RKO (cell line): ENCODE data around the gene RPGRIP1L.

Experiments used
- DNase-seq: peaks from one replicate; pipeline ENCODE4 v3.0.0-alpha.2; 2016; ENCODE audit warnings: low spot score

Gene RPGRIP1L

DNA sequence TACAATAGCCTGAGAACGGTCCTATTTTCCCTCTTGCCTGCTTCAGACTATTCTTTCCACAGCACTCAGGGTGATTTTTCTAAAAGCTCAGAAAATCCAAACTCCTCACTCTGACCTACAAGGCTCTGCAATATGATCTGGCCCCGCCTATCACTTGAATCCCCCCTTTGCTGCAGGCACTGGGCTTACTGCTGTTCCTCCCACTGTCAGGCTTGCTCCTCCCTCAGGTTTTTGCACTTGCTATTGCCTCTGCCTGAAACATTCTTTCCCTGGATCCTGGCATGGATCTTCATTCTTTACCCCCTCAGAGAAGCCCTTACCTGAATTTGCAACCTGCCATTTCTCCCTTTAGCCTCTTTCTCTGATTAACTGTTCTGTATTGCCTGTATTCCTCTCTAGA, 52.3 kb downstream of the RPGRIP1L start:
- DNase-seq = no peak

GRCh38 chr16:53646506-53646905, 57.2 kb downstream of the RPGRIP1L start:
- DNase-seq = no peak

GRCh38 chr16:53643474-53643873, 60.2 kb downstream of the RPGRIP1L start:
- DNase-seq = no peak

DNA sequence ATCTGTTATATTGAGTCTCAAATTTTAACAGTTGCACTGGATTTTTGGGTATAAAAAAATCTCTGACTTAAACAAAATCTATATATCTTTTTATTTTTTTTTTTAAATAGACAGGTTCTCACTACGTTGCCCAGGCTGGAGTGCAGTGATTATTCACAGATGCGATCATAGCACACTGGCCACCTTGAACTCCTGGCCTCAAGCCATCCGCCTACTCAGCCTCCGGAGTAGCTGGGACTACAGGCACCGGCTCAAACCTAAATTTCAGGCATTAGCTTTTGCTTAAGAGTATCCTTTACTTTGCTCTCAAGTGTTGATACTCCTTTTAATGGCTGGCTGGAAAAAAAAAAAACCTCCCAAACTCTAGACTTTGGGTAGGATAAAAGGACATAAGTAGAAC, 61.6 kb downstream of the RPGRIP1L start:
- no peak for DNase-seq

- no peak for DNase-seq
These were observed 66.7 kb downstream of the RPGRIP1L start for GRCh38 chr16:53636978-53637377.

- DNase-seq = no peak
These were observed 71.1 kb downstream of the RPGRIP1L start for GRCh38 chr16:53632526-53632925.

DNA sequence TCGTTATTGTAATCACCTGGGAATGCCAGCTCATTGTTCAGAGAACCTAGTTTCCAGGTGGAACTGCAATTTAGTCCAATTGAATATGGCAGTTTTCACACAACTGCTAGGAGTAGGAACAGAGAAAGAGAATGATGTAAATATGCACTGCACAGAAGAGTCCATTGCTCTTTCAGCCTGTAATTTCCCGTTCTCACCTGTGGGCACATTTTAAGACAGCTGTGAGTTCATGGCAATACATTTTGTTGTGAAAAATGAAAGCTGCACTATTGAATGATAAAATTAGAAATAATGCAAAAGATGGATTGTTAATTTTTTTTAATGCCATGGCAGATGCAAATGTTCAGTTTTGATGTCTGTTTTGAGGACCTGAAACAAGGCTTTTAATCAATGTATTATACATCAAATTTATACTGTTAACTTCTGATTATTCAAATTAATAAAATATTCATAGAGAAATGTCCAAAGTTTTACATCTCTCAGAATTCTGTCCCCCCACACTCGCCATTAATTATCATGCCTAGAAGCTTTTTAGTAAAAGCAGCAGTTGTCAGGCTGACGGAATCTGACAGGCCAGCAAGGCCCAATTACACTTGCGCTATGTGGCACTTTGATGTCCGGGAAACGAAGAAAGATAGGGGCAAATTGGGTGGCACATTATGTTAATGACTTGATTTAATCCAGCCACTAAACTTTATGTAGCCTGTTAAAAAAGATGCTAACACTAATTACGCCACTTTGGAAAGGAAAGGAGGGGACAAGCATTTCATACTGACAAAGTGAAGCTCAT, 72.2 kb downstream of the RPGRIP1L start:
- no peak for DNase-seq

- no peak for DNase-seq
These were observed 73.9 kb downstream of the RPGRIP1L start for GRCh38 chr16:53629607-53630312.

DNA sequence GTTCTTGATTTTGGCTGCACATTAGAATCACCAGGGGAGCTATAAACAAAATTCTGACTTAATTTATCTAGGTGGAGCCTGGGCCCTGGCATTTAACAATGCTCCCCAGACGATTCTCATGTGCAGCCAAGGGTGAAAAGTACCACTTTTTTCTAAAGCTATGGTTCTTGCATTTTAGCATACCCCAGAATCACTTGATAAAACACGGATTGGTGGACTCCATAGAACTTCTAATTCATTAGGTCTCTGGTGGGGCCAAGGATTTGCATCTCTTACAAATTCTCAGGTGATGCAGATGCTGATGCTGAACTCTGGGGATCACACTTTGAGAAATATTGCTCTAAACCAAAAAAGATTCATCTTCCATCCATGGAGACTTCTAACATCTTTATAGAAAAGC, 74.5 kb downstream of the RPGRIP1L start:
- DNase-seq = no peak

- no peak for DNase-seq
These were observed 76.8 kb downstream of the RPGRIP1L start for GRCh38 chr16:53626811-53627210.

DNA sequence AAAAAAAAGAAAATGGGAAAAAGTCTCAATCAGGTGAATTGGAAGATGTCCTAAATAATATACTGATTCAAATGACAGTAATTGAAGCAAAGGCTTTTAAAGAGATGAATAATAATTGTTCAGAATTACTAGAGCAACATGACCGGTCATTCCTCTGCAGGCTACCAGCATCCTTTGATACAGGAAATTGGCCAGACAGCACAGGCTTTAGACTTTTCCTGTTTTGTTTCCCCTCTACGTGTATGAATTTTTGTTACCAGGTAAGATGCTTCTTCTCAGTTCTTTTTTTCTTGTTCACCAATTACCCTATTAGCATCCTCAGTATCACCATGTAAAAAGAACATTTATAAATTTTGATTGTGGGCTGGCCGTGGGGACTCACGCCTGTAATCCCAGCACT, 77.5 kb downstream of the RPGRIP1L start:
- no peak for DNase-seq

GRCh38 chr16:53625221-53625620, 78.4 kb downstream of the RPGRIP1L start:
- DNase-seq = no peak

DNA sequence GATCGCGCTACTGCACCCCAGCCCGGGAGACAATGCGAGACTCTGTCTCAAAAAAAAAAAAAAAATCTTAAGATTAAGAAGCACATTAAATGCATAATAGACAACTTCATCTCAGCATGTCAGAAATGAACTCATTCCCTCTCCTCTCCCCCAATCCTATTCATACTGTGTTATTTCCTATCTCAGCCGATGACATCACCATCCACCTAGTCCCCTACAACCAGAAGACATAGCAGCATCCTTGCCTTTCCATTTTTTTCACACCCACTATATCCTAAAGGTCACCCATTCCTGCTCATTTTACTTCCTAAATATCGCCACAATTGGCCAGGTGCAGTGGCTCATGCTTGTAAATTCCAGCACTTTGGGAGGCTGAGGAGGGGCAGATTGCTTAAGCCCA, 81.3 kb downstream of the RPGRIP1L start:
- no peak for DNase-seq

DNA sequence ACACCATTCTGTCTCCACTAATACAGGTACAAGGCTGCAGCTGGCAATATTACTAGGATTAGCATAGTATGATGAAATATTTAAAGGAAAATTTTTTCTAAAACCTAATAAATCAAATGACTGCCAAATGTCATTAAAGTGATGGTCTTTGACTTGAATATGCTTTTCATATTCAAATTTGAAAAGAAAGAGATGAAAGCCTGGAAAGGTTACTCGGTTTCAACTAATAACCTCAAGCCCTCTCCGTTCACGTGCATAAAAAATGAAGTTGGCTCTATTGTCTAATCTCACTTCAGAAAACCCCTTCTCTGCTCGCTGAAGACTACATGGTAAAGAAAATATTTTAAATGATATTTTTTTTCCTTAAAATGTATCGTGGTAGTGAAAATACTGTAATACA, 83.2 kb downstream of the RPGRIP1L start:
- DNase-seq = no peak

- no peak for DNase-seq
These were observed 84.4 kb downstream of the RPGRIP1L start for GRCh38 chr16:53619235-53619634.

DNA sequence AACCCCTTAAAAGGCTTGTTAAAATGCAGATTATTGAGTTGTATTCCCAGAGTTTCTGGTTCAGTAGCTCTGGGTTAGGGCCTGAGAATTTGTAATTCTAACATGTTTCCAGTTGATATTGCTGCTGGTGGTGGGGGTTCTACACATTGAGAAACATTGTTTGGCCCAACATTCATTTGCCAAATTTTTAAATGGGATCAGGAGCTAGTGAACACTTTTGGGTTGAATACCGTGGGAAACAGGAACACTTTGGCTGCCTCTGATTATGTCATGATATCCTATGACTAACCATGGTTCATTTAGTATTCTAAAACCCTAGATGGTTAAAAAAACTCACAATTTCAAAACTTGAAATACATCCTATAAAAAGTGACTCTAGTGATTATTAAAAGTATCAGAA, 89.3 kb downstream of the RPGRIP1L start:
- no peak for DNase-seq

DNA sequence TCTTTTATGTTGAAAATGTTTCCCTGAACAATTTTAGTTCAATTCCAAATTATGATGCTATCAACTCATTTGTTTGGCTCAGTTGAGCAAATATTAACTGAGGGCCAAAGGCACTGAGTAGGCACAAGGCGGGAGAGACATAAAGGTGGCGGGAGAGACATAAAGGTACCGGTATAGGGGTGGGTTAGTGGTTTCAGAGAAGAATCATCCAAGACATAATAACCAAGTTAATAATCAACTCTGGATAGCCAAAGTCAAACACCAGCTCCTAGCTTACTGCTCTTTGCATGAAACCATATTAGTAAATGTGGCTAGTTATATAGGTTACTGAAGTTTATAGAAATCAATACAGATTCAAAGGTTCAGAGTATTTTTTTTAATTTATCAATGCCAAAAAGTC, 91.7 kb downstream of the RPGRIP1L start:
- no peak for DNase-seq

DNA sequence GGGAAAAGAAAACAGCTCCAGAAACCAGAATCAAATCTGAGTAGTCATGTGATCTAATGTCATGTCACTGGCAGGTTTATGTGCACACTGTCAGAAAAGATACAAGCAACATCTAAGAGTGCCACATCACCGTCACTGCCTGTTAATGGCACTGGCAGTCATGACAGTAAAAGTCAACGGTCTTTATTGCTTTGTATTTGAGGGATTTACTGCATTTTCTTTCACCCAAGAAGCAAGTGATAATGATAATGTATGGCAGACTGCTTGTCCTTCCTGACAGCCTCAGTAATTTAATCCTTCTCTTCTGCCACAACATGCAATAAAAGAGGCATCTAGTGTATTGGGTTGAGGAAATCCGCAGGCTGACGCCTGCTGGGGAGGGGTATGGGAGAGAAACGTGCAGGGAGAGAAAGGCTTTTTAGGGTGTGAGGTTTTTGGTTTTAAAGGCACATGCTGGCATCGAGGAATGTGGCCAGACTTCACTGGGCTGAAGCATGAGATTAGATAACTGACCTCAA, 92.4 kb downstream of the RPGRIP1L start:
- DNase-seq = no peak

- no peak for DNase-seq
These were observed 94.1 kb downstream of the RPGRIP1L start for GRCh38 chr16:53609536-53609935.

DNA sequence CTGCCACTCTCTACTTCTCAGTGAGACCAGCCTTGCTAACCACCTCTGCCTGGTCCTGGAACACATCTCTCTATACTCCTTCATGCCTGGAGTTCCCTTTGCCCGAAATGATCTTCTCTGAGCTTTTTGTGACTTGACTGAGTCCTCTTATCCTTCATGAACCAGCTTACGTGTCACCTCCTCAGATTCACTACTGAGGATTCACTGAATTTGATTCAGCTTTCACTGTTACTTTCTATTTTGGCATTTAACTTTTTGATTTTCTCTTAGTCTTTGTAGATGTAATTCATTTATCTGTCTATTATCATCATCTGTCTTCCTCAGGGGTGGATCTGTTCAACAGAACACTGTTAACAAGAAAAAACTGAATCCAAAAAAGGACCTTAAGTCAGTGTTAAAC, 95.6 kb downstream of the RPGRIP1L start:
- DNase-seq = no peak

DNA sequence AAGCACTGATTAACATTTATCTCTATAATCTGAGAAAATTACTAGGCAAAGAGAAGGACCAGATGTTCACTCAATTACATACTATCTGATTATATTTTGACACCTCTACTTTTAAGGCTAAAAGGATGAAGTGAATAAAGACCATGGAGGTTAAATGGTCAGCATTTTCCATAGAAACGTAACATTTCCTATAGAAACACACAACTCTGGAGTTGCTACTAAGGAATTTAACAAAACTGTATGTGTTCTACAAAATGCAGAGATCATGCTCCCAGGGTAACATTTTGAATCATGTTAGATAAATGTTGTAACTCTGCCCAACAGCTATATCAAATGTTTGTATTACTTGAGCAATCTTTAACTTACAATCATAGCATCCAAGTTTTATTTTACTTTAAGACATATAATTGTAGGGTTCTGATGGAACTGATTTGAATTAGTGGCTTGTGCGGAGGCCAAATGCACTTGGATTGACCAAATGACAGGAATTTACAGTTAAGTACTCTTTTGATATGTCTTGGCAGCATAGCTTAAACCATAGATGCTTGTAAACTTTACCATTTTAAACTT, 97.7 kb downstream of the RPGRIP1L start:
- no peak for DNase-seq

DNA sequence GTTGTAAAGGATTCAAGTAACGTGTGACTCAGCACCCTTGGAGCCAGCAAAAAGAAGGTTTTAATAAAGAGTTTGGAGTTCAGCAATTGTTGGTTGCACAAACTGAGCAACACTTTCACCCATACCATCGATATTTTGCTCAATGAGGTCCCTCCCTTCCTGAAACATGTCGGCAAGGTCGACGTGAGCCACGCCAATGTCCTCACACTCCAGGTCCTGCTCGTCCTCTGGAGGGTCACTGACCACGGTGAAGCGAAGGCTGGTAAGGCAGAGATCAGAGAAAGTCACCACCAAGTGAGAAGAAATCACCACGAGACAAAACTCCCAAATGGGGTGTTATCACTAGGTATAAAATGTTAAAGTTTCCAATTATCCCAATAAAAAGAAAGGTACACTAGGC, 98.3 kb downstream of the RPGRIP1L start:
- no peak for DNase-seq

DNA sequence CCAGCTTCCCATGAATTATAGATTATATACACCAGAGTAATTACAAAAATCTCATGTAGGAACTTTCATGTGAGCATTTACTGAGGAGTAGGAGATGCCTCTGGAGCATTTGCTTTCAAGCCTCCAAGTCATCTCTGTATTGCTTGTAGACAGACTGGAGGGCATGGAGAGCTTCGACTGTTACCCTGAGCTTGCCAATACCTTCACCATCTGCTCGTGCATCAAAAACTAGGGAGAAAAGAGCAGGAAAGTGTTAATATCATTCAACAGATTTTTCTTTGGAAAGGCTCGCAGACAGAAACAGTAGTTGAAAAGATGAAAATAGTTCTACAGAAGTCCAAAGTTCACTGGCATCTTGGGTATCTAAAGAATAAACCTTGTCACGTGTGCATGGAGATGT, 101.7 kb downstream of the RPGRIP1L start:
- DNase-seq = no peak
